HG03571 (cell line): ENCODE measurements around the gene PRCD.
"Not testable (repeated sequence)": the region's sequence is repeated elsewhere in the genome, so short reads cannot be mapped to it uniquely, and the experiment has no call there.

ENCODE experiments used
- ATAC-seq: cut with Tn5 transposase; IDR thresholded peaks from one replicate; pipeline ENCODE4 v1.9.1; 2021; ENCODE audit not compliant: unreplicated experiment

Gene PRCD

GRCh38 chr17:76502341-76503211, 37.3 kb upstream of the PRCD start:
- ATAC-seq, result no peak

- ATAC-seq, result no peak
These were observed 35.7 kb upstream of the PRCD start for GRCh38 chr17:76504117-76504516.

GRCh38 chr17:76506408-76507345, 33.2 kb upstream of the PRCD start:
- ATAC-seq, result no peak

- ATAC-seq, result not testable (repeated sequence)
These were observed 31.3 kb upstream of the PRCD start for GRCh38 chr17:76508472-76509063.

GRCh38 chr17:76510831-76511244, 29.0 kb upstream of the PRCD start:
- no peak for ATAC-seq

GRCh38 chr17:76511668-76512365, 28.0 kb upstream of the PRCD start:
- ATAC-seq, result no peak

GRCh38 chr17:76512366-76513305, 27.2 kb upstream of the PRCD start:
- no peak for ATAC-seq

GRCh38 chr17:76513306-76513692, 26.5 kb upstream of the PRCD start:
- no peak for ATAC-seq

- not testable (repeated sequence) for ATAC-seq
These were observed 25.5 kb upstream of the PRCD start for GRCh38 chr17:76514355-76514754.

GRCh38 chr17:76515274-76515949, 24.4 kb upstream of the PRCD start:
- ATAC-seq, result peak; percentile 57

- no peak for ATAC-seq
These were observed 22.2 kb upstream of the PRCD start for GRCh38 chr17:76517638-76518038.

GRCh38 chr17:76519048-76519966, 20.5 kb upstream of the PRCD start:
- no peak for ATAC-seq

GRCh38 chr17:76521262-76521661, 18.6 kb upstream of the PRCD start:
- no peak for ATAC-seq

- not testable (repeated sequence) for ATAC-seq
These were observed 18.2 kb upstream of the PRCD start for GRCh38 chr17:76521683-76522082.

- no peak for ATAC-seq
These were observed 16.5 kb upstream of the PRCD start for GRCh38 chr17:76523084-76524037.

- ATAC-seq, result no peak
These were observed 15.0 kb upstream of the PRCD start for GRCh38 chr17:76524598-76525512.
